K562 (cell line): ENCODE data around the gene PPIL4. TPM values are rescaled to one million over a fixed set of nuclear protein-coding genes. Genes with fewer than 3 reads are reported as not detected.

Experiments used
- EHMT2 ChIP-seq: fragments of 450-650 bp; IDR thresholded peaks from 2 replicates; pipeline ENCODE4 v1.6.1; 2018; ENCODE audit warnings: antibody characterized with exemption
- ELF4 ChIP-seq: fragments of 450-650 bp; formaldehyde crosslinking; IDR thresholded peaks from 2 replicates; pipeline ENCODE4 v1.4.0; 2022; ENCODE audit warnings: missing genetic modification characterization
- PBX2 ChIP-seq, 2 experiments: IDR thresholded peaks in 1 of 2; conservative IDR thresholded peaks in 1 of 2; 2 replicates each; pipeline ENCODE4 v1.6.1; 2016; ENCODE audit warnings: low read depth in 2 of 2, mild to moderate bottlenecking in 1 of 2, missing compliant biosample characterization in 1 of 2, missing genetic modification characterization in 1 of 2, moderate library complexity in 1 of 2
- PKNOX1 ChIP-seq: fragments of 450-650 bp; IDR thresholded peaks from 2 replicates; pipeline ENCODE4 v1.6.1; 2016
- REST ChIP-seq, 2 experiments: fragments of 450-650 bp; formaldehyde crosslinking in 1 of 2; IDR thresholded peaks; 2 replicates each; pipeline versions ENCODE4 v1.4.0 to v1.6.1; 2014 to 2020; ENCODE audit warnings: mild to moderate bottlenecking in 2 of 2, borderline replicate concordance in 1 of 2, low read depth in 1 of 2
- polyA plus RNA-seq, 8 experiments: library from polyadenylated mRNA; depleted of rRNA in 4 of 8; stranded (reverse) in 5 of 8; unstranded in 3 of 8; fragments of >200 nt; fragmentation: Nextera tagmentation in 2 of 8; fragmentation: Illumina TruSeq in 1 of 8; extraction: Ambion mirVana in 2 of 8; extraction: Trizol in 1 of 8; gene quantifications; 2 replicates each; pipeline versions ENCODE4 v1.2.1 to v1.2.3, GENCODE V29; 2011 to 2014; ENCODE audit warnings: inconsistent platforms in 1 of 8, missing spikeins in 1 of 8
- total RNA-seq, 7 experiments: library from RNA; depleted of rRNA in 6 of 7; stranded (reverse); fragments of >200 nt in 6 of 7; fragmentation: Illumina TruSeq in 2 of 7; extraction: Trizol in 2 of 7; gene quantifications; 2 replicates each; pipeline versions ENCODE4 v1.2.1 to v1.2.3, GENCODE V29; 2011 to 2021; ENCODE audit warnings: low replicate concordance in 1 of 7
- TF ChIP-seq, protein P1 (sequence below): sonication (generic); formaldehyde crosslinking; IDR thresholded peaks from 2 replicates; pipeline ENCODE4 v1.8.0; 2022; ENCODE audit warnings: mild to moderate bottlenecking, missing genetic modification reagents, borderline replicate concordance

PPIL4 gene
- total and polyA plus RNA-seq, 9 of the 15 experiments (the other 6 are each of a cell fraction or from before 2014, with no cell fraction given) = 14.5 to 55.2 (median 45.9) TPM

DNA sequence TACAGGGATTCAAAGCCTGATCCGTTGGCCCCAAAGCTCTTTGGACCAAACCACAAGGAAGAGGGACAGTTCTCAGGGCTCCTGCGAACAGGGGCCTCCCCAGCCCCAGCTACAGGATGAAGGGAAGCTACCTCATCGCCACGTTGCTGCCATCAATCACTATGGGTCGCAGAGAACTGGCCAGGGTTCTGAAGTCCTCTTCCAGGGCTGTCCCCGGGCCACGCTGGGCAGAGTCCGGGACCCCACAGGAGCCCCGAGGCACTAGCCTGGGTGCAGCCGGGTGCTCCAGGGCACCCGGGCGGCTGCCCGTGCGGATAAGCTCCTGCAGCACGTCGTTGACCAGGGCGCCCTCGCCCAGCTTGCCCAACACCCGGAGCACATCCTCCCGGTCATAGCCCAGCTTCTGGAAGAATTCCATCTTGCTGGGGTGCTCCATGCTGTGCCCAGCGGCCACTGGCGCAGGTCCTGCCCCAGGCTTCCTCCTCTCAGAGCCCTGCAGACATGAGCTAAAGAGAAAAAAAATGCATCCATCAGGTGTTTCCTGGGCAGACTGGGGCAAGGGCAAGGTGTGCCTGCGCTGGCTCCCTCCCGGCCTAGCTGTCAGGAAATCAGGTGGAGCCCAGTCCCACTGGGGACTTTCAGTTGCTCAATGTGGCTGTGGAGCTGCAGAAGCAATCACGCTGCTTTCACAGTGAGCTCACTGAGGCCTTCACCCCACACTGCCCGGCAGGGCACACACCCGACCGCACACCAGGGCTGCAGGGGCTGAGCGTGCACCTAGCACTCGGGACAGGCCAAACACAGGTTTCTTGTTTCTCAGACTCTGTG is 71.5 kb downstream of the PPIL4 start (continued):
- TF ChIP-seq REST (IDR thresholded peaks at IDR 0.05; ENCODE audit: borderline replicate concordance) (peak; percentile 90), REST (CRISPR knock-in tag; IDR thresholded peaks at IDR 0.05; ENCODE audit: low read depth) (0 out of 2 replicates have a peak, but pooled peaks have one; percentile 54), PBX2 (CRISPR knock-in tag; IDR thresholded peaks at IDR 0.05; ENCODE audit: low read depth) (no peak), PBX2 (tag; conservative IDR thresholded peaks at IDR 0.05; ENCODE audit: low read depth) (peak; percentile 50), ELF4 (CRISPR knock-in tag) (no peak), PKNOX1 (peak; percentile 7; the same call in 1 of the 2 replicates), EHMT2 (peak; percentile 74)
- TF ChIP-seq, protein P1, sequence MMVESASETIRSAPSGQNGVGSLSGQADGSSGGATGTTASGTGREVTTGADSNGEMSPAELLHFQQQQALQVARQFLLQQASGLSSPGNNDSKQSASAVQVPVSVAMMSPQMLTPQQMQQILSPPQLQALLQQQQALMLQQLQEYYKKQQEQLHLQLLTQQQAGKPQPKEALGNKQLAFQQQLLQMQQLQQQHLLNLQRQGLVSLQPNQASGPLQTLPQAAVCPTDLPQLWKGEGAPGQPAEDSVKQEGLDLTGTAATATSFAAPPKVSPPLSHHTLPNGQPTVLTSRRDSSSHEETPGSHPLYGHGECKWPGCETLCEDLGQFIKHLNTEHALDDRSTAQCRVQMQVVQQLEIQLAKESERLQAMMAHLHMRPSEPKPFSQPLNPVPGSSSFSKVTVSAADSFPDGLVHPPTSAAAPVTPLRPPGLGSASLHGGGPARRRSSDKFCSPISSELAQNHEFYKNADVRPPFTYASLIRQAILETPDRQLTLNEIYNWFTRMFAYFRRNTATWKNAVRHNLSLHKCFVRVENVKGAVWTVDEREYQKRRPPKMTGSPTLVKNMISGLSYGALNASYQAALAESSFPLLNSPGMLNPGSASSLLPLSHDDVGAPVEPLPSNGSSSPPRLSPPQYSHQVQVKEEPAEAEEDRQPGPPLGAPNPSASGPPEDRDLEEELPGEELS (CRISPR knock-in tag) = no peak
